ENCODE data around the gene MBP.

The MBP gene

DNA sequence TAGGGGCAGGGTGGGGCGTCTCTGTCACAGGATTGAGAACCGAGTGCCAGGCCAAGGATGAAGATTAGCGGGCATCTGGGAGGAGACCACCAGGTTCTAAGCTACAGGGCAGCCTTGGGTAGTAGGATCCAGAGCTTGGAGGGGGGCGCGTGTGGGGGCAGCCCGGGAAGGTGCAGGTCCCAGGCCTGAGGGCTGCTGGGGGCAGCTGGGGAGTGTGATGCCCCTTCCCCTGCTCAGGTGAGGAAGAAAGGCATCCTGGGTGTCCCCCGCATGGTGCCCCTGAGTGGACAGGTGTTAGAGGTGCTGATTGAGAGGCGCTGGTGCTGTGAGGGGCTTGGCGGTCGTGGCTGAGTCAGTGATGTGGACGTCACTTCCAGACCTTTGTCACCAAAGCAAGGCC, 33.9 kb upstream of the MBP start:
- no peak for TF ChIP-seq POLR2AphosphoS5 (IDR thresholded peaks at IDR 0.05; ENCODE audit: borderline replicate concordance, low read depth, low read length)
- no peak for TF ChIP-seq FOXP2 (optimal IDR thresholded peaks at IDR 0.05; ENCODE audit: control extremely low read depth, extremely low read length, insufficient read depth)
- TF ChIP-seq EZH2 (IDR thresholded peaks at IDR 0.05) = no peak
- Histone ChIP-seq H3K4me3 (no peak overlapping the region), H3K27ac (no peak overlapping the region), H3K9me3 (ENCODE audit: low read depth, low read length) (no peaks in the 10 kb centered on the region), H3K36me3 (ENCODE audit: insufficient read depth, low read length) (no peaks in the 10 kb centered on the region), H3K9ac (ENCODE audit: insufficient read length) (no peak overlapping the region)
- DNase-seq (ENCODE audit: low read depth, low spot score) = no peak

DNA sequence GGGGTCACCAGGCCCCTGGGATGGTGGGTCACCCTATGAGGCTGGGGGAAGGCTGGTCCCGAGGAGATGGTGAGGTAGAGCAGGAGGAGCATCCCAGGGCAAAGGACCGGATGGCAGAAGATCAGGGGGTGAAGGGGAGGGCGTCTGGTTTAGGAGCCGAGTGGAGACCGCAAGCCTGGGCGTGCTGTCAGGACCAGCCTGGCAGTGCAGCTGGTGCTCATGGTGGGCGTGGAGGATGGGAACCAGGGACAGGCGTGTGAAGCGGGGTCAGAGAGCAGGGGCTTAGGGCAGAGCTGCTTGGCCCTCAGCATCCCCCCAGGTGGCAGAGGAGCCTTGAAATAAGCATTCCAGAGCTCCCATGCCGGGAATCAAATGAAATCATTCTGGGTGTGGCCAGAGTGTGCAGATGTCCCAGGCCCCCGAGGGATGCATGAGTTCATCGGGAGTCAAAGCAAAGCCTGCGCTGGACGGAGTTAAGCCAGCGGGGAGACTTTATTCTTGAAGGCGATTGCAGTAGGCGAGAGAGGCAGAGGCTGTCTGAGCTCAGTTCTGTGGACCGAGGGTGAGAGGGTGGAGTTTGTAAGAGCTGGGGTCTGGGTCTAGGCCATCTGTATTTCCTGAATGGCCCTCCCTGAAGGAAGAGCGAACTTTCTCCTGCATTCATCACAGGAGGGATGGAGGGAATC, 33.1 kb upstream of the MBP start:
- Histone ChIP-seq H3K36me3 (ENCODE audit: insufficient read depth, low read length) (no peaks in the 10 kb centered on the region), H3K9ac (ENCODE audit: insufficient read length) (no peak overlapping the region), H3K9me3 (ENCODE audit: low read depth, low read length) (no peaks in the 10 kb centered on the region), H3K27ac (no peak overlapping the region), H3K4me3 (no peak overlapping the region)
- no peak for DNase-seq (ENCODE audit: low read depth, low spot score)
- no peak for TF ChIP-seq FOXP2 (optimal IDR thresholded peaks at IDR 0.05; ENCODE audit: control extremely low read depth, extremely low read length, insufficient read depth)

DNA sequence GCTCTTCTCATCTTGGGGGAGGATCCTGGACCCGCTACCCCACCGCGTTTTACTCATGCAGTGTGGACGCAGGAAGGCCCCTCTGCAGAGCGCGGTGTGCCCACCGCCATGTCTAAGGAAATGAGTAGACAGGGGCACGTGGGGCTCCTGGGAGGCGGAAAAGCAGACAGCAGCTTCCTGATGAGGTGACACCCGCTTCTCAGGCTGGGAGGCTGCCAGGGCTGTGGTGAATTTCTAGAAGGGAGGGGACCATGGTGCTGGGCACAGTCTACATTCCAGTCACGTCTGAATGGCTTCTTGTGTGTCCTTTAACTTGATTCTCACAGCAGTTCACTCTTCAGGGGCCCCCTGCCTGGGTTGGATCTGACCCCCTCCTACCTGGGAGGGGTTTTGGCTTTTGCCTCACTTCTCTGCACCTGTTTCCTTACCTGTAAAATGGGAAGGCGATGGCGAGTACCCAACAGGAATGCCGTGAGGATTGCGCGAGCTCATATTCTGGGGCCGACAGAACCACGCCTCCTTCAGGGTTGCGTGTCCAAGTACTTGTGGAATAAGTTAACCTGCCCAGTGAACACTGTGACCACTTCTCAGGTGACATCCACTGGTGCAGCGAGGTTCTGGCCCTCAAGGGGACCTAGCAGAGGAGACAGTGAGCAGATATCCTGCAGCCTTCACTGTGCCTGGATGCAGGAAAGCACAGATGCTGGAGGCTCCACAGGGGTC, 32.3 kb upstream of the MBP start:
- no peak overlapping the region for H3K4me3 ChIP-seq
- no peaks in the 10 kb centered on the region for H3K9me3 ChIP-seq (ENCODE audit: low read depth, low read length)
- no peak overlapping the region for H3K9ac ChIP-seq (ENCODE audit: insufficient read length)
- no peak for DNase-seq (ENCODE audit: low read depth, low spot score)
- no peaks in the 10 kb centered on the region for H3K36me3 ChIP-seq (ENCODE audit: insufficient read depth, low read length)
- TF ChIP-seq EZH2 (IDR thresholded peaks at IDR 0.05) (no peak), FOXP2 (optimal IDR thresholded peaks at IDR 0.05; ENCODE audit: control extremely low read depth, extremely low read length, insufficient read depth) (no peak), POLR2AphosphoS5 (IDR thresholded peaks at IDR 0.05; ENCODE audit: borderline replicate concordance, low read depth, low read length) (no peak)
- H3K27ac ChIP-seq = no peak overlapping the region

DNA sequence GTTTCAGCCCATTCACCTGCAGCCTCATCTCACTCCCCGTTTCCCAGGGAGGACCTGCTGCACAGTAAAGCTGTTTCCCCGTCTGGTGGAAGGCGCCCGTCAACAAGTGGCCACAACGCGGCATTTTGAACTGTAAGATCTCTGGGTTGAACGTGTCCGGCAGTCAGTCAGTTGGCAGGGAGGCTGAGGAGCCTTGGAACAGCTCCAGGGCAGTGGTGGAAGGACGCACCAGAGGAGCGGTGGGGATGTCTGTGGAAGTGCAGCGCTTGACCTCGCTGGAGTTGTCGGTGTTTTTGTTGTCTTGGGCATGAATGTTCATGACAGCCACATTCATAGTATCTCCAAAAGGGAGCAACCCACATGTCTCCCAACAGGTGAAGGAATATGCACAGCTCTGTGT, 31.4 kb upstream of the MBP start:
- Histone ChIP-seq H3K27ac (no peak overlapping the region), H3K9me3 (ENCODE audit: low read depth, low read length) (no peaks in the 10 kb centered on the region), H3K36me3 (ENCODE audit: insufficient read depth, low read length) (no peaks in the 10 kb centered on the region), H3K9ac (ENCODE audit: insufficient read length) (no peak overlapping the region), H3K4me3 (no peak overlapping the region)
- DNase-seq (ENCODE audit: low read depth, low spot score) = no peak
- TF ChIP-seq FOXP2 (optimal IDR thresholded peaks at IDR 0.05; ENCODE audit: control extremely low read depth, extremely low read length, insufficient read depth) (no peak), POLR2AphosphoS5 (IDR thresholded peaks at IDR 0.05; ENCODE audit: borderline replicate concordance, low read depth, low read length) (no peak), EZH2 (IDR thresholded peaks at IDR 0.05) (no peak)

DNA sequence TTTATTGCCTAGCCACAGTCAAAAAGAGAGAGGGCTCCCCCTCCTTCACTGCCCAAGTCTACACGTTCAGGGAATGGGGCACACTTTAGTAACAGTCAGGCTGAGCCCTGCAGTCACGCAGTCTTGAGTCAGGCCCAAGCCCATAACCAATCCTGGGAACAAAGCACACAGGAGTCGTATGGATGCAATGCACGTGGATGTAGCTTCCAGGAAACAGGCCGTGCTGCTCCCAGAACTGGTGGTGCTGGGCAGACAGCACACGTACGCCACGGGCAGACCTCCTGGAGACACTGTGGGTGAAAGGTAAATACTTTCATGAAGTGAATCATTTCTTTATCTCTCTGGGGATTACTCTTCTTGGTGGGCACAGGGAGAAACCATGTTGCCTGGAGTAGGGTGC, 30.0 kb upstream of the MBP start:
- no peak overlapping the region for H3K9ac ChIP-seq (ENCODE audit: insufficient read length)
- H3K36me3 ChIP-seq (ENCODE audit: insufficient read depth, low read length) = no peaks in the 10 kb centered on the region
- H3K4me3 ChIP-seq = no peak overlapping the region
- H3K27ac ChIP-seq = no peak overlapping the region
- H3K9me3 ChIP-seq (ENCODE audit: low read depth, low read length) = no peaks in the 10 kb centered on the region
- DNase-seq (ENCODE audit: low read depth, low spot score) = no peak
- no peak for TF ChIP-seq POLR2AphosphoS5 (IDR thresholded peaks at IDR 0.05; ENCODE audit: borderline replicate concordance, low read depth, low read length)
- TF ChIP-seq FOXP2 (optimal IDR thresholded peaks at IDR 0.05; ENCODE audit: control extremely low read depth, extremely low read length, insufficient read depth) = no peak
- no peak for TF ChIP-seq EZH2 (IDR thresholded peaks at IDR 0.05)

DNA sequence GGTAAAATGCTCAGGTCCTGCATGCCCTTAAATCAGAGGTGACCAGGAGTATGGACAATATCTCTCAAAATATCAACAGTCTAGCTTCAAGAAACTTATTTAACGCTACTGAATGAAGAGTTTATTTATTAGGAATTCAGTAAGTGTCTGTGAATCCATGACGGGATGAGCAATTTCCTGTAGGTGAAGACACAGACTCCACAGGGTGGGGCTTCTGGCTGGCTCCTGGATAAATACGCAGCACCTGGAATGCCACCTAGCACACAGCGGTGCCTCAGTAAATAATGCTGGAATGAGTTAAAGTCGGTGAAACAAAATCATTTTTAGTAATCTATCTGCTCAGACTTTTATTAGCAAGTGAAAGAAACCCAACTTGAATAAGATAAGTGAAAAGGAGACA, 29.4 kb upstream of the MBP start:
- Histone ChIP-seq H3K9me3 (ENCODE audit: low read depth, low read length) (no peaks in the 10 kb centered on the region), H3K4me3 (no peak overlapping the region), H3K9ac (ENCODE audit: insufficient read length) (no peak overlapping the region), H3K27ac (no peak overlapping the region), H3K36me3 (ENCODE audit: insufficient read depth, low read length) (no peaks in the 10 kb centered on the region)
- no peak for TF ChIP-seq EZH2 (IDR thresholded peaks at IDR 0.05)
- no peak for TF ChIP-seq POLR2AphosphoS5 (IDR thresholded peaks at IDR 0.05; ENCODE audit: borderline replicate concordance, low read depth, low read length)
- no peak for TF ChIP-seq FOXP2 (optimal IDR thresholded peaks at IDR 0.05; ENCODE audit: control extremely low read depth, extremely low read length, insufficient read depth)
- DNase-seq (ENCODE audit: low read depth, low spot score) = no peak

DNA sequence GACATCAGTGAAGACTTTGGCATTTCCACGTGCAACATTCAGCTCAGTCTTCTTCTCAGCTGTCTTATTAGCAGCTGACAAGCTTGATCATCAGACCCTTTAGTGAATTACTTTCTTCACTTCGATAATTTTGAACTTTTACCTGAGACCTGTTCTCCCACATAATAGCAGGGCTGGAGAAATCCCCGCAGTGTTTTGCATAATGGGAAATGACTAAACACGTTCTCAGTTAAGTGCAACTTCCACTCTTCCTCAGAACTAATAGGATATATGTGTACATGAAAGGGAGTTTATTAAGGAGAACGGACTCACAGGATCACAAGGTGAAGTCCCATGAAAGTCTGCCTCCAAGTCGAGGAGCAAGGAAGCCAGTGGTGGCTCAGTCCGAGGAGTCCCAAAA, 28.8 kb upstream of the MBP start:
- TF ChIP-seq POLR2AphosphoS5 (IDR thresholded peaks at IDR 0.05; ENCODE audit: borderline replicate concordance, low read depth, low read length) = no peak
- no peak for TF ChIP-seq EZH2 (IDR thresholded peaks at IDR 0.05)
- no peak for TF ChIP-seq FOXP2 (optimal IDR thresholded peaks at IDR 0.05; ENCODE audit: control extremely low read depth, extremely low read length, insufficient read depth)
- DNase-seq (ENCODE audit: low read depth, low spot score) = no peak
- Histone ChIP-seq H3K9ac (ENCODE audit: insufficient read length) (no peak overlapping the region), H3K4me3 (no peak overlapping the region), H3K27ac (no peak overlapping the region), H3K36me3 (ENCODE audit: insufficient read depth, low read length) (no peaks in the 10 kb centered on the region), H3K9me3 (ENCODE audit: low read depth, low read length) (no peaks in the 10 kb centered on the region)

DNA sequence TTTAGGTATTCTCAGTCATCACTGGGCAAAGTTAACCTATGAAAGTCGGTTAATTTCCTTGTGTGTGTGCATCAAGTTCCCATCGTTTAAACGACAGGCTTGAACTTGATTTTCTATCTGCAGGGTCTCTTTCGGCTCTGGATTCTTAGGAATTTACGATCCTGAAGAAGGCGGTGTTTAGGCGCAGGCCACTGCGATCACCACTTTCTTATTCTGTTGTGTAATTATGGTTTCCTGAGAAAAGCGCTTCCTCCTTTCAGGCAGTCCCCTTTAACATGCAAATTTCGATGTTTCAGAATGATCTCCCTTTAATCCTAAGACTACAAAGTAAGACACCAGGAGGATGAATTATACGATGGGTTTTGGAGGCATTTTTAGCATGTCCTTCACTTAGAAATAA, 27.9 kb upstream of the MBP start:
- Histone ChIP-seq H3K4me3 (no peak overlapping the region), H3K9ac (ENCODE audit: insufficient read length) (no peak overlapping the region), H3K9me3 (ENCODE audit: low read depth, low read length) (no peaks in the 10 kb centered on the region), H3K27ac (no peak overlapping the region), H3K36me3 (ENCODE audit: insufficient read depth, low read length) (no peaks in the 10 kb centered on the region)
- no peak for TF ChIP-seq EZH2 (IDR thresholded peaks at IDR 0.05)
- no peak for TF ChIP-seq FOXP2 (optimal IDR thresholded peaks at IDR 0.05; ENCODE audit: control extremely low read depth, extremely low read length, insufficient read depth)
- no peak for TF ChIP-seq POLR2AphosphoS5 (IDR thresholded peaks at IDR 0.05; ENCODE audit: borderline replicate concordance, low read depth, low read length)
- no peak for DNase-seq (ENCODE audit: low read depth, low spot score)
